HG03196 (cell line): ENCODE results near the gene TRAF2.

Source experiments
- ATAC-seq: cut with Tn5 transposase; IDR thresholded peaks from one replicate; pipeline ENCODE4 v1.9.1; 2021; ENCODE audit not compliant: unreplicated experiment

Gene TRAF2

DNA sequence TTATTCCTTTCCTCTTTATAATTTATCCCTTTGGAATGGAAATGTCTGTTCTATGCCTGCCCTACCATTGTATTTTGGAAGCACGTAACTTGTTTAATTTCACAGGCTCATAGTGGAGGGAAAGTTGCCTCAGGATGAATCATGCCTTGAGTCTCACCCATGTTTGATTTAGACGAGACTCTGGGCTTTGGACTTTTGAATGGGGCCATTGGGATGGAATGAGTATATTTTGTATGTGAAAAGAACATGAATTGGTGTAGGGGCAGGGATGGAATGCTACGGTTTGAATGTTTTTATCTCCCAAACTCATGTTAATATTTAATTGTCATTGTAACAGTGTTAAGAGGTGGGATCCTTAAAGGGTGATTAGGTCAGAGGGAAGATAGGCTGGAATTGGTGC lies 48.0 kb downstream of the TRAF2 start:
- no peak for ATAC-seq

DNA sequence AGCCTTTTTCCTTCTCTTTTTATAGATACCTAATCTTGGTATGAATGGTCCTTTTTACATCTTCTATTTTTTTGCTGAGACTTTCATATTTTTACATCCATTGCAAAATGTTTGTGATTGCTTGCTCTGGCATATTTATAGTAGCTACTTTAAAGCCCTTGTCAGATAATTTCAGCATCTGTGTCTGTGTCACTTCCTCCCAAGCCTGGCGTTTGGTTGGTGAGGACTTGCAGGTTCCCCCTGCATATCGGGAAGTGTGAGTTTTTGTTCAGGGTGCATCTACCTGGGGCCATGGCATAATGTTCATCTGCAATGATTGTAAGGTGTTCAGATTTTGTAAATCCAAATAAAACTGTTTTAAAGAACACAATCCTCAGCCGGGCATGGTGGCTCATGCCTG lies 49.3 kb downstream of the TRAF2 start:
- ATAC-seq: no peak

DNA sequence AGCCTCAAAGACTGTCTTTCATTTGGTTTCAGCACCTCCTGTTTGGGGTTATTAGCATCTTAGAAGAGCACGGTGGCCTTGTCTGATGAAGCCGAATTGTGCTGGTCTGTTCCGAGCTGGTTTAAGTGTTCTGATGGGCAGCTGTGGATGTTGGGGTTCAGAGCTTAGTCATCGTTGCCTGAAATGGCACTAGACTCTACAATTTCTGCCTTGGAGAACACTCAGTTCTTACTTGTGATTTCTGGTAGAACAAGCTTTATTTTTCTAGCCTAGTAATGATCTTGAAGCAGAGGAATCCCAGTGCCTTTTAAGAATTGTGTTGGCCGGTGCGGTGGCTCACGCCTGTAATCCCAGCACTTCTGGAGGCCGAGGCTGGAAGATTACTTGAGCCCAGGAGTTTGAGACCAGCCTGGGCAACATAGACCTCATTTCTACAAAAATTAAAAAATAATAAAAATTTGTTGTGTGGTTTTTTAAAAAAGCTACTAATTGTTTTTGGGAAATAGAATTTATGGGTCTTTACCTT lies 50.4 kb downstream of the TRAF2 start:
- no peak for ATAC-seq

DNA sequence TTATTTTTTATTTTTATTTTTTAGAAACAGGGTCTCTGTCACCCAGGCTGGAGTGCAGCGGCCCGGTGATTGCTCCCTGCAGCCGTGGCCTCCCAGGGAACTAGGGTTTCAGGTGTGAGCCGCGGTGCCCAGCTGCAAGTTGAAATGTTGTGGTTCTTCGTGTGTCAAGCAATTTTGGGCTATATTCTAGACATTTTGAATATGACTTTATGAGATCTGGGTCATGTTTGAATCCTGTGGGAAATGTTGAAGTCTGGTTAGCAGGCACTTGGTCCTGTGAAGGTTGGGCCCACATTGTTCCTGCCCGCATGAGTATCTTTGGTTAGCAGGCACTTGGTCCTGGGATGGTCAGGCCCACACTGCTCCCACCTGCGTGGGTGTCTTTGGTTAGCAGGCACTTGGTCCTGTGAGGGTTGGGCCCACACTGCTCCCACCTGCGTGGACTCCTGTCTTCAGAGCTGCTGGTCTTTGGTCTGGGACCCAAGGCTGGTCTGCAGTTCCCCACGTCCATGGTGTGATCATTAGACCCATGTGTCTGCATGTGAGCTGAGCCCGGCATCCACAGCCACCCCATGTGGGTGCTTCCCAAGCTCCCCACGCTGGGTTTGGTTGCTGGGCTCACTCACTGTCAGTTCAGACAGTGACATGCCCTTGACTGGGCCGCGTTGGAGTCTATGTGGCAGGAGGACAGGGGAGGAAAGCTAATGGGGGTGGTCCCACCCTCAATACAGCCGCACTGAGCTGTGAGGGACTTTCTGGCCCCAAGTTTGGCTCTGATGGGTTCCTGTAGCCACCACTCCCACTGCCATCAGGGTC lies 51.1 kb downstream of the TRAF2 start:
- no peak for ATAC-seq

DNA sequence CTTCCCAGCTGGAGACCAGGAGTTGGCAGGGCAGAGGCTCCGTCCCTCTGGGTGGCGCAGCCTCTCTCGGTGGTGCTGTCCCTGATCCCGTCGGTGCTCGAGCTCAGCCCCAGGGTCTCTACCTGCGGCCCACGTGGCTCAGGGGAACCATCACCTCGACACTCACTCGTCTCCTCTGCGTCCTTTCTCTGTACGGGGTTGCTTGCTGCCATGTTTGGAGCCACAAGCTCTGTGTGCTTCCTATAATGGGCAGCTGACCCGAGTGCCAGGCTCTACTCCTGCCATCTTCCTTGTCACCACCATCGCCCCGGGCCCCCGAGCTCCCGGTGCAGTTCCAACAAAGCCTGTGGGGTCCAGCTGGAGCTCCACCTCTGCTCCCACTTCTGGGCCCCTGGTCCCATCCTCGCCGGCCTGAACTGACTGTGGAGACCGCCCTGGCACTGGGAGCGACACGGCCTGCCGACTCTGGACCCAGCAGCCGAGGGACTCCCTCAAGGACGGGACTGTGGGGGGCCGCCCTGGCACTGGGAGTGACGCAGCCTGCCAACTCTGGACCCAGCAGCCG lies 53.2 kb downstream of the TRAF2 start:
- ATAC-seq: no peak

DNA sequence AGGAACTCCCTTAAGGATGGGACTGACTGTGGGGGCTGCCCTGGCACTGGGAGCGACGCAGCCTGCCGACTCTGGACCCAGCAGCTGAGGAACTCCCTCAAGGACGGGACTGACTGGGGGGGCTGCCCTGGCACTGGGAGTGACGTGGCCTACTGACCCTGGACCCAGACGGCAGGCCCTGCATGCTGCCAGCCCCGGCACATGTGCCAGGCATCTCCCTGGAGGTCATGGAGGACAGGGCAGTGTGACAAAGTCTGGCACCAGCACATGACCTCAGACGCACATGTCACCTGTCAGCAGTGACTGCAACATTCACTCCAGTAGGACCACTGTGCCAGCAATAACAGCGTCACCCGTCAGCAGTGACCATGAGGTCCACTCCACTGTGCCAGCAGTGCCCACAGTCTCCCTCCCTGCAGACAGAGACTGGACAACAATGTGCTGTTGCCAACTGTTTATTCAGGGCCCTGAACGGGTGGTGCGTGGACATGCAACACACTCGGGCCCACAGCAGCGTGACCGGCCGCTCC lies 53.7 kb downstream of the TRAF2 start:
- ATAC-seq: no peak

DNA sequence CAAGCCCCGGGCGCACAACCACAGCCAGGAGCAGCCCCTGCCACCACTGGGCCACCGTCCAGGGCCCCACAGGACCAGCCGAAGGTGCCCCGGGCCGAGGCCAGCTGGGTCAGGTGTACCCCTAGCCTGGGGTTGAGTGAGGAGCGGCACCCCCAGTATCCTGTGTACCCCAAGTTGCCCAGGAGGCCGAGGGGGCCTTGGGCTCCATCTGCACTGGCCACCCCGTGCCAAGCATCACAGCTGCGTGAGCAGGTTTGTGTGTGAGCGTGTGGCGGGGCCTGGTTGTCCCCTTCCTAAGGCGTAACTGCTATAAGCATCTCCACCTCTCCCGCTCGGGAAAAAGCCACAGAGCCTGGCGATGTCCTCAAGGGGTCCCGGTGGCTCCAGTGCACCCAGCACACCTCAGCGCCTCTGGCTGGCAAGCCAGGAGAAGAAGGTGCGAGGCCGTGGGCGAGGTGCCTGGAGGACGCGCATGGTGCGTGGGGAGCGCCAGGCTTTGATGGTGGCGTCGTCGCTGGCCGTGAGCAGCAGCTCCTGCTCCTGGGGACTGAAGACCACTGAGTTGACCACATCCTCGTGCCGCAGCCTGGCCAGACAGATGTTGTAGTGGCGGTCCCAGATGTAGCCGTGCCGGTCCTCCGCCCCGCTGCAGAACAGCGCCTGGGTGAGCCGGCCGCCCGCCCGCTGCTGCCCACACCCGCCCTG lies 54.4 kb downstream of the TRAF2 start:
- no peak for ATAC-seq

DNA sequence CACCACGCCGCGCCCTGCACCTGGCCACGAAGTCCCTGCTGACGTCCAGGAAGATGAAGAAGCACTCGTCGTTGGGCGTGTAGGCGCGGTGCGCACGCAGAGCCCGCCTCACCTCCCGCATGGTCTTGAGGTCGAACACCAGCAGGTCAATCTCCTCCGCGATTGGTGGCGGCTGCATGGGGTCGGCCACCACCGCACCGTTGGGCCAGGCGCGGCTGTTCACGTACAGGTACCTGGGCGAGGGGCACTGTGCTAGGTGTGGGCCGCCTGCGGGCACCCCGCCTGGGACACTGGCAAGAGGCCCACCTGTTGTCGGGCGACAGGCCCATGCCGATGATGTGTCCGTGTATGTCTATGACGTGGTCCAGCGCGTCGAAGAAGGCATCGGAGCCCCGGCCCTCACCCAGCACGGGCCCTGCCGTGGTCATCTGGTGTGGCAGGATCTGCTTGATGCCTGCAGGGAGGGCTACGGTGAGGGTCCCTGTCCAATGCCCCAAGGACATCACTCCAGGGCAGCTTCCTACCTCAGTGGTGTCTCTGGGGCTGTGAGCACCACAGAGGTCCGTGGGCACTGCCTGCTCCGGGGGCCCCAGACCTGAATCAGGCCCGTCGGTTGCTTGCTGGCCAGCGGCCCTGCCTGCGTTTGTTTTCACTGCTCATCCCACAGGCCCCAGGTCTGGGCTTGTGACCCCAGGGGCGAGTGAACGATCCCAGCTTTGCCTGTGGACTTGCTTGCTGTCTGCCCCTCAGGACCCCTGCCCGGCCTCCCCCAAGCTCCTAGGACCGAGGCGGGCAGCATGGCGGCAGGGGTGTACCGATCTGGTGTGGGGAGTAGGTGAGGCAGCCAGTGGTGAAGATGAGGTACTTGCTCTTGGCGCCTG lies 55.2 kb downstream of the TRAF2 start:
- no peak for ATAC-seq

DNA sequence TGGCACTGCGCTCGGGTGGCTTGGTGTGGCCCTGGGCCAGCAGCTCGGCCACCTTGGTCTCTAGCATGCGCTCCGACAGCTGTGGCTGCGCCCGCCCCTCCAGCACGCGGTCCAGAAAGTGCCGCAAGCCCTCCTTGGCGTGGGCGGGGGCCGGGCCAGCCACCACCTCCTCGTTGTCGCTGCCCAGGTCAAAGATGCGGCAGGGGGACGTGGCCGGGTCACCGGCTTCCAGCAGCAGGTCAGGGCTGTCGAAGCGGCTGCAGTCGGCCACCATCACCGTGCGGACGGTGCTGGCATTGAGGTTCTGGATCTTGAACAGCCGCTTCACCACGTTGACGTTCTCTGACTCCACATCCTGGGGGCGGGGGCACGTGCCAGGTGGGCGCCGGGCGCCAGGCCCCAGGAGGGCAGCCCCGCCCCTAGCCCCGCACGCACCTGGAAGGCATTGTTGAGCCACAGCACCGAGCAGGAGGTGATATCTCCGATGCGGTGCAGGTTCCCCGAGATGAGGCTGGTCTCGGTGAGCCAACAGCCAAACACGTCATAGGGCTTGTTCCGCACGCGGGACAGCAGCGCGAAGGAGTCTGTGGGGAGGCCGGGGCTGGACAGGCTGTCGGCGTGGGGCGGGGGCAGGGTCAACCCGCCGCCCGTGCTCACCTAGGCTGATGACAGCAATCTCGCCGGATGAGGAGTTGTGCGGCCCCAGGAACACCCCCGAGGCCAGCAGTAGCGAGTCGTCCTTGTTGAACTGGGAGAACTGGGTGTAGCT lies 56.0 kb downstream of the TRAF2 start:
- no peak for ATAC-seq

DNA sequence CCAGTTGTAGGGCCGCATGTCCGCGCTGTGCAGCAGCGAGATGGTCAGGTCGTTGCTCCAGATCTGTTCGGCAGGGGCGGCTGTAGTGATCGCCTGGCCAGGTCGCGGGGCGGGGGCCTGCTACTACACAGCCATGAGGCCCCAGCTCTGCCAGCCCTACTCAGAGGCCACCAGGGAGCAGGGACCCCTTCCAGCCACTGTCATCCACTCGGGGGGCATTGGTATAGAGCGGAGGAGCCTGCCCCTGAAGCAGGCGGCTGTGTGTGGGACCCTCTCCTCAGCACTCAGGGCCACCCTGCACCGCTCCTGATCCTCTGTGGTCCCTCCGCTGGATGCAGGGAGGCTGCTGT lies 56.5 kb downstream of the TRAF2 start:
- no peak for ATAC-seq

DNA sequence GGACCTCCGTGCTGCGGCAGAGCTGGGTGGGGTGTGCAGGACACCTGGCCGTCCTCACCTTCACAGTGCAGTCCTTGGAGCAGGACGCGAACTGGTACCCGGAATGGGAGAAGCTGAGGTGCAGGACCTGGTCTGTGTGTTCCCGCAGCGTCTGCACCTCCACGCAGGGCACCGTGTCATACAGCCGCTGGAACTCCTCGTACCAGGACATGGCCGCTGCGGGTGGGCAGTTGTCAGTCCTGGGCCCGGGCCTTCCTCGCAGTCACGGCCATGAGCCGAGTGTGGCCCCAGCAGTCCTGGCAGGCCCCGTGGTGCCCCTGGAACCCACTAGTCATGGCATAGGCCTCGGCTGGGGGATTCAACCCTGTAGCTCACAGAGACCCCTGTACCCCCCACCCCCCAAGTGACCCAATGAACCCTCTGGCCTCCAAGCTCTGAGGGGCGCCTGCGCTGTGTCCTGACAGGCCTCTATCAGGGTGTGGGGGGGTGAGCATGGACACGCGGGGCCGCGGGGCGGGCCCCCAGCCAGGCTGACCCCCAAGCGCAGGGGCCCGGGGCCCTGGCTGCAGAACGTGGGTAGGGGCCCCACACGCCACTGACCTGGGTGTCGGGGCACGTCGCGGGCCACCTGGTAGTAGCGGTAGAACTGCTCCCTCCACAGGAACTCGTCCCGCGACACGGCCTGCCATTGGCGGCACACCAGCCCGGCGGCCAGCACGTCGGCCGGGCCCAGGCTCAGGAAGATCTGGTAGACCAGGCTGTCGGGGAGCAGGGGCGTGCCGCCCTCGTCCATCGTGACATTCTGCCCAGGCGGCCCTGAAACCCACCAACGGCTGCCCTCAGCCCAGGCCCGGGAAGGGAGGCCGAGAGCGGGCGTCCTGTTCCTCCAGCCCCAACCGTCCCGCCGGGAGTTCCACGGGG lies 57.2 kb downstream of the TRAF2 start:
- ATAC-seq: peak; percentile 8

DNA sequence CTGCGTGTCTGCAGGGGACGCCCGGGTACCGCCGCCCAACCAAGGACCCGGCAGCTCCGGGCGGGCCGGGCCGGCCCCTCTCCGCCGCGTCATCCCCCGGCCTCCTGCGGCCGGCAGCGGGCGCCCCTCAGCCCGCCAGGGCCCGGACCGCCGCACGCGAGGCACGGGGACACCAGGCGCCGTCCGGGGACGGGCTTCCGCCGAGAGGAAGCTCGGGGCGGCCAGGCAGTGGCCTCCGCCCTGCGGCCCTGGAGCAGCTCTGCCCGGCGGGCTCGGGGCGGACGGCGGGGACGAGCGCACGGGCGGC lies 57.8 kb downstream of the TRAF2 start:
- peak; percentile 27 for ATAC-seq

DNA sequence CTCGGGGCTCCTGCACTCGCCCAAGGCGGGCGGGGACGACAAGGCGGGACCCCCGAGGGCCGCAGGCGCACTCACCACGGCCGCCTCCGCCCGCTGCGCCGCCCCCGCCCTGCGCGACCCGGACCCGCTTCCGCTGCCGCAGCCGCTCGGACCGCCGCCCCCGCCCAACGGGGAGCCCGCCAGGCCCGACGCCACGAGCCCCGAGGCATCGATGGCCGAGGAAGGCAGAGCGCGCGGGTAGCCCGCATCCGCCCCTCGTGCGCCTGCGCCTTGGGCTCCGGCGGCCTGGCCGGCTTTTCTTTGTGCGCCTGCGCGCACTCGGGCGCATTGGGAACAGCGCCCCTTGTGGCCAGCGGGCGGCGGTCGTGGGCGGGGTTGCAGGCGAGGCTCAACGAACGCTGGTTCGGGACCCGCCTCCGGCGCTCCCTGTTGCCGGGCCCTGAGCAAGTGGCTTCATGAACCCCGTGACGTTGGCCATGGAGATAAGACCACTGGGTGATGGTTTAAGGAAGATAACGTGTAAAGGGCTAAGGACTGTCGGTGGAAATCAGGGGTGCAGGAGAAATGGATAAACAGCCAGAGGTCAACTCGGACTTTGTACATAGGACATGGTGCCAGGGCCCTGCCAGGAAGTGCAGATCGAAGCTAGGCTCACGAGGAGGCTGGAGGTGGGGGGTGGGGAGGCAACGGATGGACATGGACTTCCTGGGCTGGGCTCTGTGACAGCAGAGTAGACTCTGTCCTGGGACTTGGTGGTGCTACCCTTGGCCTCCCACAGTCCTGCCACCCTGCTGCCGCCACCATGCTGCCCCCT lies 58.4 kb downstream of the TRAF2 start, which contains the start of the genes C8G and FBXW5:
Gene C8G, plus strand, starts transcription at position 725 of the 814 bp plus-strand sequence. Its CDS starts 78 bp downstream, at position 803.
Gene FBXW5, minus strand, starts transcription at position 220 of the 814 bp plus-strand sequence. CDS start 655 bp downstream, outside the sequence.
- ATAC-seq: peak; percentile 65

DNA sequence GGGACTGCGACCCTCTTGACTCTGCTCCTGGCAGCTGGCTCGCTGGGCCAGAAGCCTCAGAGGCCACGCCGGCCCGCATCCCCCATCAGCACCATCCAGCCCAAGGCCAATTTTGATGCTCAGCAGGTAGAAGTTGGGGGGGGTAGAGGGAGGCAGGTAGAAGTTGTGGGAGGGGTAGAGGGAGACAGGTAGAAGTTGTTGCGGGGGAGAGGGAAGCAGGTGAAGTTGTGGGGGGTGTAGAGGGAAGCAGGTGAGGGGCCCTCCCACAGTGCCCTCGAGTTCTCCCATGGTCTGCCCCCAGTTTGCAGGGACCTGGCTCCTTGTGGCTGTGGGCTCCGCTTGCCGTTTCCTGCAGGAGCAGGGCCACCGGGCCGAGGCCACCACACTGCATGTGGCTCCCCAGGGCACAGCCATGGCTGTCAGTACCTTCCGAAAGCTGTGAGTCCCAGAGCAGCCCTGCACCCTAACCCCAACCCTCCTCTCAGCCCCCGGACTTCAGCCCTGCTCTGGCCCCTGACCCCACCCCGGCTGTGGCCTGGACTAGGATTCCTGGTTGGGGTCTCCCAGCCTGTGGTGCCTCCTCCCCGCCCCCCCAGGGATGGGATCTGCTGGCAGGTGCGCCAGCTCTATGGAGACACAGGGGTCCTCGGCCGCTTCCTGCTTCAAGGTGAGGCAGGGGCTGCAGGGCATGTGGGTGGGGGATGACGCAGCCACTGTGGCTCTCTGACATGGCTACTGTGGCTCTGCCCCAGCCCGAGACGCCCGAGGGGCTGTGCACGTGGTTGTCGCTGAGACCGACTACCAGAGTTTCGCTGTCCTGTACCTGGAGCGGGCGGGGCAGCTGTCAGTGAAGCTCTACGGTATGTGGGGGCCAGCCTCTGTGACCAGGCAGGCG lies 59.3 kb downstream of the TRAF2 start:
- ATAC-seq: no peak

DNA sequence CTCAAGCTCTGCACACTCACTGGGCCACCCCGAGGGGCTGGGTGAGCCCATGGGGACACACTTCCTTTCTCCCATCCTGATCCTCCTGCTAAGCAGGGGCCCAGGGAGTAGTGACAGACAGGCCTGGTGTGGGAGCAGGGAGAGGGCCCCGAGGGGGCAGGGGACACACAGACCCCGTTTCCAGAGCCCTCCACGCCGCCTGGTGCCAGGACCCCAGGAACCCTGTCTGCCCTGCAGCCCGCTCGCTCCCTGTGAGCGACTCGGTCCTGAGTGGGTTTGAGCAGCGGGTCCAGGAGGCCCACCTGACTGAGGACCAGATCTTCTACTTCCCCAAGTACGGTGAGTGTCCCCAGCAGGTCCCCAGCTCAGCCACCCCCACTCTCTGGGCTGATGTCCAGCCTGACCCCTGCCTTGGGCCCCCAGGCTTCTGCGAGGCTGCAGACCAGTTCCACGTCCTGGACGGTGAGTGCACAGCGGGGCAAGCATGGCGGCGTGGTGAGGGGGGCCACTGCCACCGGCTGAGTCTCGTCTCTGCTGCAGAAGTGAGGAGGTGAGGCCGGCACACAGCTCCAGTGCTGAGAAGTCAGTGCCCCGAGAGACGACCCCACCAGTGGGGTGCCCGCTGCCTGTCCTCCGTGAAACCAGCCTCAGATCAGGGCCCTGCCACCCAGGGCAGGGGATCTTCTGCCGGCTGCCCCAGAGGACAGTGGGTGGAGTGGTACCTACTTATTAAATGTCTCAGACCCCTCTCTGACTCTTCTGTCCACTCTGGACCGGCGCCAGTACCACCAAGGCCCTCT lies 60.1 kb downstream of the TRAF2 start:
- no peak for ATAC-seq
